A549 (cell line): ENCODE measurements around the gene TRERF1. TPM values are rescaled to one million over a fixed set of nuclear protein-coding genes. Genes with fewer than 3 reads are reported as not detected.

Experiments used
- ATAC-seq, 2 experiments: fragments of 200-7000 bp in 1 of 2; fragments of >200 bp in 1 of 2; cut with Nextera tagmentation in 1 of 2; cut with Tn5 transposase in 1 of 2; 3 replicates each; pipeline versions ENCODE4 v1.8.0 to v1.9.1; 2018 to 2020; ENCODE audit warnings: mild to moderate bottlenecking in 1 of 2, moderate library complexity in 1 of 2
- CTCF ChIA-PET: fragments of 300-600 bp; sonication (Branson Sonifier 250); formaldehyde crosslinking; extraction: SDS; loops from one replicate; lab custom pipeline; 2021; ENCODE audit warnings: antibody characterized with exemption, inconsistent platforms; lab: Yijun Ruan, JAX
- POLR2A ChIA-PET: fragments of 350-600 bp; formaldehyde crosslinking; extraction: SDS; loops from one replicate; lab custom pipeline; 2021; ENCODE audit warnings: antibody characterized with exemption, inconsistent platforms; lab: Yijun Ruan, JAX
- DNase-seq, 2 experiments: peaks; one replicate each; pipeline versions ENCODE4 v3.0.0 to v3.0.0-alpha.2; 2011 to 2016; ENCODE audit warnings: low read depth in 1 of 2, low spot score in 1 of 2
- FAIRE-seq: peaks from 2 replicates; lab custom pipeline; 2011; peaks lifted over from hg19 to GRCh38; lab: Jason Lieb, UNC
- H3K27ac ChIP-seq, 2 experiments: fragments of >200 bp; sonication (Bioruptor Twin); formaldehyde crosslinking; 3 replicates each; pipeline ENCODE4 v1.5.1; 2016 to 2017
- H3K4me1 ChIP-seq: fragments of >200 bp; sonication (Bioruptor Twin); formaldehyde crosslinking; 3 replicates; pipeline ENCODE4 v1.6.1; 2016
- H3K4me2 ChIP-seq: fragments of >200 bp; sonication (Bioruptor Twin); formaldehyde crosslinking; 3 replicates; pipeline ENCODE4 v1.6.1; 2016
- H3K4me3 ChIP-seq: fragments of >200 bp; sonication (Bioruptor Twin); formaldehyde crosslinking; 3 replicates; pipeline ENCODE4 v1.5.1; 2016
- H3K9me3 ChIP-seq: fragments of >200 bp; sonication (Bioruptor Twin); formaldehyde crosslinking; 3 replicates; pipeline ENCODE4 v1.6.1; 2016
- CBX2 ChIP-seq: fragments of 200-600 bp; sonication (generic); IDR thresholded peaks from 2 replicates; pipeline ENCODE4 v1.6.1; 2016; ENCODE audit warnings: low read depth, mild to moderate bottlenecking, borderline replicate concordance
- CEBPB ChIP-seq, 2 experiments: fragments of >200 bp in 1 of 2; sonication (Bioruptor Twin) in 1 of 2; formaldehyde crosslinking in 1 of 2; IDR thresholded peaks; 2 replicates each; pipeline ENCODE4 v1.6.1; 2012 to 2016
- CHD2 ChIP-seq: fragments of 150-350 bp; IDR thresholded peaks from 2 replicates; pipeline ENCODE4 v1.6.1; 2014; ENCODE audit warnings: low read length; ENCODE audit not compliant: partially characterized antibody
- CHD4 ChIP-seq: fragments of 200-600 bp; sonication (generic); IDR thresholded peaks from 2 replicates; pipeline ENCODE4 v1.6.1; 2016; ENCODE audit warnings: antibody characterized with exemption, mild to moderate bottlenecking, borderline replicate concordance
- E2F6 ChIP-seq: IDR thresholded peaks from 2 replicates; pipeline ENCODE4 v1.6.1; 2012; ENCODE audit warnings: low read depth, borderline replicate concordance
- EHMT2 ChIP-seq: fragments of 200-600 bp; sonication (generic); IDR thresholded peaks from 2 replicates; pipeline ENCODE4 v1.6.1; 2016; ENCODE audit warnings: antibody characterized with exemption, low read depth, mild to moderate bottlenecking, moderate library complexity
- EP300 ChIP-seq, 2 experiments: fragments of >200 bp; sonication (Bioruptor Twin); formaldehyde crosslinking; IDR thresholded peaks; 2 replicates in 1 of 2; 3 replicates in 1 of 2; pipeline ENCODE4 v1.6.1; 2016 to 2017
- ESRRA ChIP-seq: fragments of 150-350 bp; IDR thresholded peaks from 2 replicates; pipeline ENCODE4 v1.6.1; 2014; ENCODE audit warnings: mild to moderate bottlenecking, low read length, borderline replicate concordance
- FOSL2 ChIP-seq, 2 experiments: fragments of 450-650 bp in 1 of 2; fragments of >200 bp in 1 of 2; sonication (Bioruptor Twin) in 1 of 2; formaldehyde crosslinking; IDR thresholded peaks; 2 replicates each; pipeline versions ENCODE4 v1.5.0 to v1.6.1; 2016 to 2020; ENCODE audit warnings: mild to moderate bottlenecking in 1 of 2, moderate library complexity in 1 of 2
- FOXS1 ChIP-seq: fragments of 250-450 bp; sonication (Bioruptor Pico); IDR thresholded peaks from 2 replicates; pipeline ENCODE4 v1.5.0; 2020; ENCODE audit warnings: mild to moderate bottlenecking, moderate library complexity
- HES2 ChIP-seq: fragments of >200 bp; sonication (Bioruptor Twin); formaldehyde crosslinking; IDR thresholded peaks from 2 replicates; pipeline ENCODE4 v1.6.1; 2016
- HOXB5 ChIP-seq: fragments of 250-450 bp; sonication (Bioruptor Pico); IDR thresholded peaks from 2 replicates; pipeline ENCODE4 v1.5.0; 2020; ENCODE audit warnings: mild to moderate bottlenecking, moderate library complexity
- JUN ChIP-seq, 2 experiments: fragments of >200 bp; sonication (Bioruptor Twin); formaldehyde crosslinking; IDR thresholded peaks; 2 replicates in 1 of 2; 3 replicates in 1 of 2; pipeline ENCODE4 v1.6.1; 2016 to 2017
- KDM1A ChIP-seq: fragments of 200-600 bp; sonication (generic); IDR thresholded peaks from 2 replicates; pipeline ENCODE4 v1.6.1; 2016; ENCODE audit warnings: low read depth, mild to moderate bottlenecking
- MAZ ChIP-seq: fragments of 150-350 bp; IDR thresholded peaks from 2 replicates; pipeline ENCODE4 v1.6.1; 2014; ENCODE audit warnings: antibody characterized with exemption, low read depth, low read length, borderline replicate concordance
- PHF8 ChIP-seq: fragments of 200-600 bp; sonication (generic); IDR thresholded peaks from 2 replicates; pipeline ENCODE4 v1.6.1; 2016; ENCODE audit warnings: low read depth, mild to moderate bottlenecking, antibody characterized with exemption, moderate library complexity, borderline replicate concordance
- POLR2A ChIP-seq: IDR thresholded peaks from 2 replicates; pipeline ENCODE4 v1.6.1; 2012; ENCODE audit warnings: mild to moderate bottlenecking, low read length
- RAD21 ChIP-seq, 2 experiments: fragments of >200 bp in 1 of 2; sonication (Bioruptor Twin) in 1 of 2; formaldehyde crosslinking in 1 of 2; IDR thresholded peaks in 1 of 2; conservative IDR thresholded peaks in 1 of 2; 2 replicates in 1 of 2; 3 replicates in 1 of 2; pipeline ENCODE4 v1.6.1; 2012 to 2018; ENCODE audit warnings: inconsistent platforms in 1 of 2
- ZFP36 ChIP-seq: fragments of 450-650 bp; IDR thresholded peaks from 2 replicates; pipeline ENCODE4 v1.6.1; 2014; ENCODE audit warnings: borderline replicate concordance; ENCODE audit not compliant: partially characterized antibody
- ZNF302 ChIP-seq: fragments of 250-450 bp; sonication (Bioruptor Pico); IDR thresholded peaks from 2 replicates; pipeline ENCODE4 v1.9.0; 2021; ENCODE audit warnings: inconsistent platforms, mild to moderate bottlenecking, moderate library complexity
- ZSCAN20 ChIP-seq: fragments of 250-450 bp; sonication (Bioruptor Pico); IDR thresholded peaks from 2 replicates; pipeline ENCODE4 v1.8.0; 2022; ENCODE audit warnings: mild to moderate bottlenecking, moderate library complexity
- WGBS: methylation state at CpG from one replicate; pipeline ENCODE4 v1.1.6; 2017; ENCODE audit errors: missing lambda C conversion rate; 5-methylcytosine and 5-hydroxymethylcytosine counted together
- polyA plus RNA-seq, 4 experiments: library from polyadenylated mRNA; depleted of rRNA in 3 of 4; stranded (reverse); fragments of >200 nt; fragmentation: RNase III in 1 of 4; extraction: RNeasy Plus Mini Kit Qiagen cat#74134 plus additional on column Dnase treatment in 1 of 4; gene quantifications; 2 replicates in 3 of 4; 3 replicates in 1 of 4; pipeline ENCODE4 v1.2.3, GENCODE V29; 2011 to 2017
- TF ChIP-seq, protein P1 (sequence below): fragments of 250-450 bp; sonication (Bioruptor Pico); IDR thresholded peaks from 2 replicates; pipeline ENCODE4 v1.5.0; 2021; ENCODE audit warnings: mild to moderate bottlenecking, moderate library complexity, borderline replicate concordance
- TF ChIP-seq, protein P2 (sequence below): IDR thresholded peaks from 2 replicates; pipeline ENCODE4 v1.6.1; 2012
- TF ChIP-seq, protein P3 (sequence below): fragments of >200 bp; sonication (Bioruptor Twin); formaldehyde crosslinking; IDR thresholded peaks from 3 replicates; pipeline ENCODE4 v1.6.1; 2016
- TF ChIP-seq, protein P4 (sequence below): fragments of 200-600 bp; sonication (generic); IDR thresholded peaks from 2 replicates; pipeline ENCODE4 v1.6.1; 2016; ENCODE audit warnings: antibody characterized with exemption, mild to moderate bottlenecking, moderate library complexity

TRERF1 gene
- polyA plus RNA-seq, 2 of the 4 experiments (the other 2 are of a cell fraction): 2.4 to 3.5 TPM

- POLR2A ChIA-PET: no interaction called here
- 98% methylated on average over 3 of the region's 3 CpGs for WGBS
- no peak for ATAC-seq
- Histone ChIP-seq H3K4me1 (no peaks in the 10 kb centered on the region), H3K27ac (no peak overlapping the region)
- TF ChIP-seq CEBPB (IDR thresholded peaks at IDR 0.05): no peak
- TF ChIP-seq ZSCAN20 (CRISPR knock-in tag): no peak
- TF ChIP-seq POLR2A: no peak
- TF ChIP-seq FOXS1 (CRISPR knock-in tag): no peak
- TF ChIP-seq E2F6: no peak
- TF ChIP-seq, all 56 proteins: peak for 0
- DNase-seq: no peak
- H3K4me2 ChIP-seq: no peak overlapping the region
- no peak overlapping the region for H3K4me3 ChIP-seq
- peaks cover 18% of the 10 kb centered on the region for H3K9me3 ChIP-seq
- CTCF ChIA-PET: interaction anchor here (1.4 kb wide), 1 partner anchor 11 kb away, joined by 3 read pairs; no protein-coding TSS in a partner anchor
- no peak for FAIRE-seq
Observed at GRCh38 chr6:42431356-42431755, 20.4 kb downstream of the TRERF1 start.

GRCh38 chr6:42429836-42430235 lies 21.9 kb downstream of the TRERF1 start:
- TF ChIP-seq, protein P1, sequence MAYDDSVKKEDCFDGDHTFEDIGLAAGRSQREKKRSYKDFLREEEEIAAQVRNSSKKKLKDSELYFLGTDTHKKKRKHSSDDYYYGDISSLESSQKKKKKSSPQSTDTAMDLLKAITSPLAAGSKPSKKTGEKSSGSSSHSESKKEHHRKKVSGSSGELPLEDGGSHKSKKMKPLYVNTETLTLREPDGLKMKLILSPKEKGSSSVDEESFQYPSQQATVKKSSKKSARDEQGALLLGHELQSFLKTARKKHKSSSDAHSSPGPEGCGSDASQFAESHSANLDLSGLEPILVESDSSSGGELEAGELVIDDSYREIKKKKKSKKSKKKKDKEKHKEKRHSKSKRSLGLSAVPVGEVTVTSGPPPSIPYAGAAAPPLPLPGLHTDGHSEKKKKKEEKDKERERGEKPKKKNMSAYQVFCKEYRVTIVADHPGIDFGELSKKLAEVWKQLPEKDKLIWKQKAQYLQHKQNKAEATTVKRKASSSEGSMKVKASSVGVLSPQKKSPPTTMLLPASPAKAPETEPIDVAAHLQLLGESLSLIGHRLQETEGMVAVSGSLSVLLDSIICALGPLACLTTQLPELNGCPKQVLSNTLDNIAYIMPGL (CRISPR knock-in tag): no peak
- TF ChIP-seq, protein P2, sequence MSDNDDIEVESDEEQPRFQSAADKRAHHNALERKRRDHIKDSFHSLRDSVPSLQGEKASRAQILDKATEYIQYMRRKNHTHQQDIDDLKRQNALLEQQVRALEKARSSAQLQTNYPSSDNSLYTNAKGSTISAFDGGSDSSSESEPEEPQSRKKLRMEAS: no peak
- TF ChIP-seq CHD4 (no peak), CEBPB (IDR thresholded peaks at IDR 0.05) (no peak), ZNF302 (CRISPR knock-in tag) (no peak), MAZ (no peak), RAD21 (conservative IDR thresholded peaks at IDR 0.05 in 1 of 2, IDR thresholded peaks at IDR 0.05 in 1 of 2) (no peak), EP300 (IDR thresholded peaks at IDR 0.05) (no peak), HOXB5 (CRISPR knock-in tag) (no peak), ZFP36 (no peak), HES2 (no peak), CBX2 (no peak), CHD2 (no peak), KDM1A (no peak), ESRRA (no peak), JUN (IDR thresholded peaks at IDR 0.05) (no peak)
- no peak for FAIRE-seq
- peaks cover 6% of the 10 kb centered on the region; the same call in 1 of the 3 replicates for H3K4me1 ChIP-seq
- no peak for ATAC-seq
- H3K4me3 ChIP-seq: no peak overlapping the region
- no peak overlapping the region for H3K4me2 ChIP-seq
- H3K27ac ChIP-seq: no peak overlapping the region
- CTCF ChIA-PET: interaction anchor here (1.0 kb wide), 1 partner anchor 118 kb away, joined by 3 read pairs; no protein-coding TSS in a partner anchor
- DNase-seq: no peak
- peaks cover 15% of the 10 kb centered on the region for H3K9me3 ChIP-seq
- POLR2A ChIA-PET: no interaction called here
- 93% methylated on average over 7 of the region's 7 CpGs for WGBS

GRCh38 chr6:42429042-42429585 lies 22.6 kb downstream of the TRERF1 start:
- ATAC-seq: no peak
- Histone ChIP-seq H3K4me1 (peaks cover 7% of the 10 kb centered on the region; the same call in 1 of the 3 replicates), H3K4me3 (no peak overlapping the region), H3K27ac (no peak overlapping the region), H3K9me3 (peaks cover 14% of the 10 kb centered on the region), H3K4me2 (no peak overlapping the region)
- FAIRE-seq: no peak
- DNase-seq: no peak
- WGBS: 86% methylated on average over 4 of the region's 8 CpGs
- POLR2A ChIA-PET: no interaction called here
- CTCF ChIA-PET: interaction anchor here (0.9 to 2.1 kb wide), 2 partner anchors 20 to 118 kb away, joined by 3 to 6 read pairs; no protein-coding TSS in a partner anchor
- no peak for TF ChIP-seq KDM1A
- no peak for TF ChIP-seq FOXS1 (CRISPR knock-in tag)
- TF ChIP-seq FOSL2 (IDR thresholded peaks at IDR 0.05): no peak
- TF ChIP-seq FOSL2 (CRISPR knock-in tag; IDR thresholded peaks at IDR 0.05): no peak
- TF ChIP-seq CBX2: no peak
- TF ChIP-seq, protein P3, sequence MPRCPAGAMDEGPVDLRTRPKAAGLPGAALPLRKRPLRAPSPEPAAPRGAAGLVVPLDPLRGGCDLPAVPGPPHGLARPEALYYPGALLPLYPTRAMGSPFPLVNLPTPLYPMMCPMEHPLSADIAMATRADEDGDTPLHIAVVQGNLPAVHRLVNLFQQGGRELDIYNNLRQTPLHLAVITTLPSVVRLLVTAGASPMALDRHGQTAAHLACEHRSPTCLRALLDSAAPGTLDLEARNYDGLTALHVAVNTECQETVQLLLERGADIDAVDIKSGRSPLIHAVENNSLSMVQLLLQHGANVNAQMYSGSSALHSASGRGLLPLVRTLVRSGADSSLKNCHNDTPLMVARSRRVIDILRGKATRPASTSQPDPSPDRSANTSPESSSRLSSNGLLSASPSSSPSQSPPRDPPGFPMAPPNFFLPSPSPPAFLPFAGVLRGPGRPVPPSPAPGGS: no peak
- TF ChIP-seq ZNF302 (CRISPR knock-in tag): no peak
- TF ChIP-seq, protein P4, sequence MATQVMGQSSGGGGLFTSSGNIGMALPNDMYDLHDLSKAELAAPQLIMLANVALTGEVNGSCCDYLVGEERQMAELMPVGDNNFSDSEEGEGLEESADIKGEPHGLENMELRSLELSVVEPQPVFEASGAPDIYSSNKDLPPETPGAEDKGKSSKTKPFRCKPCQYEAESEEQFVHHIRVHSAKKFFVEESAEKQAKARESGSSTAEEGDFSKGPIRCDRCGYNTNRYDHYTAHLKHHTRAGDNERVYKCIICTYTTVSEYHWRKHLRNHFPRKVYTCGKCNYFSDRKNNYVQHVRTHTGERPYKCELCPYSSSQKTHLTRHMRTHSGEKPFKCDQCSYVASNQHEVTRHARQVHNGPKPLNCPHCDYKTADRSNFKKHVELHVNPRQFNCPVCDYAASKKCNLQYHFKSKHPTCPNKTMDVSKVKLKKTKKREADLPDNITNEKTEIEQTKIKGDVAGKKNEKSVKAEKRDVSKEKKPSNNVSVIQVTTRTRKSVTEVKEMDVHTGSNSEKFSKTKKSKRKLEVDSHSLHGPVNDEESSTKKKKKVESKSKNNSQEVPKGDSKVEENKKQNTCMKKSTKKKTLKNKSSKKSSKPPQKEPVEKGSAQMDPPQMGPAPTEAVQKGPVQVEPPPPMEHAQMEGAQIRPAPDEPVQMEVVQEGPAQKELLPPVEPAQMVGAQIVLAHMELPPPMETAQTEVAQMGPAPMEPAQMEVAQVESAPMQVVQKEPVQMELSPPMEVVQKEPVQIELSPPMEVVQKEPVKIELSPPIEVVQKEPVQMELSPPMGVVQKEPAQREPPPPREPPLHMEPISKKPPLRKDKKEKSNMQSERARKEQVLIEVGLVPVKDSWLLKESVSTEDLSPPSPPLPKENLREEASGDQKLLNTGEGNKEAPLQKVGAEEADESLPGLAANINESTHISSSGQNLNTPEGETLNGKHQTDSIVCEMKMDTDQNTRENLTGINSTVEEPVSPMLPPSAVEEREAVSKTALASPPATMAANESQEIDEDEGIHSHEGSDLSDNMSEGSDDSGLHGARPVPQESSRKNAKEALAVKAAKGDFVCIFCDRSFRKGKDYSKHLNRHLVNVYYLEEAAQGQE: no peak
- no peak for TF ChIP-seq EHMT2
- no peak for TF ChIP-seq CHD2
- TF ChIP-seq PHF8: no peak
